GM19351 (cell line): Measurements from ENCODE around the gene GRHL1.
"Not testable (repeated sequence)": the region's sequence is repeated elsewhere in the genome, so short reads cannot be mapped to it uniquely, and the experiment has no call there.

Source experiments
- ATAC-seq: cut with Tn5 transposase; IDR thresholded peaks from one replicate; pipeline ENCODE4 v1.9.1; 2021; ENCODE audit warnings: mild to moderate bottlenecking, moderate library complexity; ENCODE audit not compliant: unreplicated experiment

GRHL1 gene

GRCh38 chr2:10019602-10020400 is 68.3 kb downstream of the GRHL1 start:
- ATAC-seq = no peak

- no peak for ATAC-seq
These were observed 70.5 kb downstream of the GRHL1 start for GRCh38 chr2:10022041-10022421.

- no peak for ATAC-seq
These were observed 71.0 kb downstream of the GRHL1 start for GRCh38 chr2:10022445-10022844.

- ATAC-seq = no peak
These were observed 71.6 kb downstream of the GRHL1 start for GRCh38 chr2:10022966-10023662.

- no peak for ATAC-seq
These were observed 75.6 kb downstream of the GRHL1 start for GRCh38 chr2:10026940-10027569.

- no peak for ATAC-seq
These were observed 76.3 kb downstream of the GRHL1 start for GRCh38 chr2:10027660-10028330.

- ATAC-seq = no peak
These were observed 77.0 kb downstream of the GRHL1 start for GRCh38 chr2:10028407-10028987.

- no peak for ATAC-seq
These were observed 77.7 kb downstream of the GRHL1 start for GRCh38 chr2:10028988-10029874.

GRCh38 chr2:10029875-10030223 is 78.4 kb downstream of the GRHL1 start:
- ATAC-seq = no peak

- no peak for ATAC-seq
These were observed 78.8 kb downstream of the GRHL1 start for GRCh38 chr2:10030311-10030736.

- ATAC-seq = not testable (repeated sequence)
These were observed 79.3 kb downstream of the GRHL1 start for GRCh38 chr2:10030798-10031197.

GRCh38 chr2:10031886-10032745 is 80.6 kb downstream of the GRHL1 start:
- no peak for ATAC-seq

GRCh38 chr2:10032746-10033105 is 81.2 kb downstream of the GRHL1 start:
- no peak for ATAC-seq

- no peak for ATAC-seq
These were observed 81.9 kb downstream of the GRHL1 start for GRCh38 chr2:10033251-10034006.

GRCh38 chr2:10034333-10035052 is 83.0 kb downstream of the GRHL1 start:
- no peak for ATAC-seq

GRCh38 chr2:10035053-10035422 is 83.5 kb downstream of the GRHL1 start:
- no peak for ATAC-seq

GRCh38 chr2:10035633-10036032 is 84.1 kb downstream of the GRHL1 start:
- ATAC-seq = no peak
